Fibroblast of mammary gland (primary cell): ENCODE data around the gene SYPL2.
A peak's percentile ranks its signal among the peaks of the same experiment; 100 is the strongest.

Experiments
- DNase-seq: peaks from one replicate; pipeline ENCODE4 v3.0.0-alpha.2; 2010; ENCODE audit warnings: low read depth
- H3K4me3 ChIP-seq: 2 replicates; pipeline ENCODE4 v1.5.1; 2011; ENCODE audit warnings: low read depth, mild to moderate bottlenecking, low read length, moderate library complexity; ENCODE audit not compliant: control insufficient read depth
- CTCF ChIP-seq: conservative IDR thresholded peaks from 2 replicates; pipeline ENCODE4 v1.5.1; 2011; ENCODE audit warnings: low read depth, low read length, inconsistent platforms; ENCODE audit not compliant: control insufficient read depth, insufficient read depth

The SYPL2 gene

GRCh38 chr1:109483672-109484518 is 17.5 kb downstream of the SYPL2 start, which contains the start of gene ATXN7L2:
Gene ATXN7L2, plus strand, starts transcription at chr1:109483905. Its CDS starts 49 bp downstream, at chr1:109483954.
- no peak for TF ChIP-seq CTCF
- H3K4me3 ChIP-seq: peak within 1 kb of the TSS; percentile 73
- peak; percentile 86 for DNase-seq

- peak; percentile 9 for DNase-seq
- no peak for TF ChIP-seq CTCF
- peak overlapping the region; percentile 73 for H3K4me3 ChIP-seq
These were observed 18.2 kb downstream of the SYPL2 start for GRCh38 chr1:109484519-109484975.

GRCh38 chr1:109485001-109485400 is 18.7 kb downstream of the SYPL2 start:
- H3K4me3 ChIP-seq: peak overlapping the region; percentile 73
- TF ChIP-seq CTCF: no peak

GRCh38 chr1:109487261-109487660 is 20.9 kb downstream of the SYPL2 start:
- no peak for DNase-seq
- no peak for TF ChIP-seq CTCF
- no peak overlapping the region for H3K4me3 ChIP-seq

More at GRCh38 chr1:109485001-109485400, 18.7 kb downstream of the SYPL2 start:
- peak; percentile 37 for DNase-seq

- H3K4me3 ChIP-seq: no peak overlapping the region
- peak; percentile 16 for DNase-seq
- no peak for TF ChIP-seq CTCF
These were observed 21.9 kb downstream of the SYPL2 start for GRCh38 chr1:109488201-109488600.

- TF ChIP-seq CTCF: no peak
- no peak for DNase-seq
- no peak overlapping the region for H3K4me3 ChIP-seq
These were observed 22.4 kb downstream of the SYPL2 start for GRCh38 chr1:109488696-109489095.
